Measurements from ENCODE around the gene PPP1R3A. TPM values are rescaled to one million over a fixed set of nuclear protein-coding genes. Genes with fewer than 3 reads are reported as not detected.

Gene PPP1R3A
- total RNA-seq, 4 donors from 2014 or later = 0.14 TPM; not detected in 3

DNA sequence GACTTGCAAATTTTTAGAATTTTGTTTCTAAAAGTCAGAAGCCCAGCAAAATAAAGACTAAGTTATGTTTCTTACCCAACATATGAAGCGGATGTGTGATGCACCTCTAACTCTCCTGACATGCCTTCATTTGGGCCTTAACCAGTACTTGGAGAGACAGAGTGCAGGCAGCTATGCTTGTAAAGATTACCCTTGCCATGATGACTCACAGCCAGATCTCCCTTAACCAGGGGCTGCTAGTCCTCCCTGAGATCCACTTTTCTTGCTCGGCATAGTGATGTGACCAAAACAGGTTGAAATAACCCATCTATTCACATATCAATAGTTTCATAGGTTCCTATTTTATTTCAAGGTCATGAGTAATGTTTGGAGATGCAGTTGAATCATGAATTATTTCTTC, 43.6 kb downstream of the PPP1R3A start:
- Histone ChIP-seq H3K4me3 (no peak overlapping the region), H3K27ac (no peak overlapping the region), H3K9me3 (no peaks in the 10 kb centered on the region), H3K36me3 (no peaks in the 10 kb centered on the region), H3K4me1 (no peaks in the 10 kb centered on the region), H3K27me3 (no peaks in the 10 kb centered on the region)
- no peak for DNase-seq
- intact Hi-C loops (cut with DNase I; ENCODE audit: low total_unique reads) = no loop called here
- TF ChIP-seq, protein P1, sequence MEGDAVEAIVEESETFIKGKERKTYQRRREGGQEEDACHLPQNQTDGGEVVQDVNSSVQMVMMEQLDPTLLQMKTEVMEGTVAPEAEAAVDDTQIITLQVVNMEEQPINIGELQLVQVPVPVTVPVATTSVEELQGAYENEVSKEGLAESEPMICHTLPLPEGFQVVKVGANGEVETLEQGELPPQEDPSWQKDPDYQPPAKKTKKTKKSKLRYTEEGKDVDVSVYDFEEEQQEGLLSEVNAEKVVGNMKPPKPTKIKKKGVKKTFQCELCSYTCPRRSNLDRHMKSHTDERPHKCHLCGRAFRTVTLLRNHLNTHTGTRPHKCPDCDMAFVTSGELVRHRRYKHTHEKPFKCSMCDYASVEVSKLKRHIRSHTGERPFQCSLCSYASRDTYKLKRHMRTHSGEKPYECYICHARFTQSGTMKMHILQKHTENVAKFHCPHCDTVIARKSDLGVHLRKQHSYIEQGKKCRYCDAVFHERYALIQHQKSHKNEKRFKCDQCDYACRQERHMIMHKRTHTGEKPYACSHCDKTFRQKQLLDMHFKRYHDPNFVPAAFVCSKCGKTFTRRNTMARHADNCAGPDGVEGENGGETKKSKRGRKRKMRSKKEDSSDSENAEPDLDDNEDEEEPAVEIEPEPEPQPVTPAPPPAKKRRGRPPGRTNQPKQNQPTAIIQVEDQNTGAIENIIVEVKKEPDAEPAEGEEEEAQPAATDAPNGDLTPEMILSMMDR (IDR thresholded peaks at IDR 0.05) = no peak
- no peak for TF ChIP-seq POLR2A (IDR thresholded peaks at IDR 0.05)

DNA sequence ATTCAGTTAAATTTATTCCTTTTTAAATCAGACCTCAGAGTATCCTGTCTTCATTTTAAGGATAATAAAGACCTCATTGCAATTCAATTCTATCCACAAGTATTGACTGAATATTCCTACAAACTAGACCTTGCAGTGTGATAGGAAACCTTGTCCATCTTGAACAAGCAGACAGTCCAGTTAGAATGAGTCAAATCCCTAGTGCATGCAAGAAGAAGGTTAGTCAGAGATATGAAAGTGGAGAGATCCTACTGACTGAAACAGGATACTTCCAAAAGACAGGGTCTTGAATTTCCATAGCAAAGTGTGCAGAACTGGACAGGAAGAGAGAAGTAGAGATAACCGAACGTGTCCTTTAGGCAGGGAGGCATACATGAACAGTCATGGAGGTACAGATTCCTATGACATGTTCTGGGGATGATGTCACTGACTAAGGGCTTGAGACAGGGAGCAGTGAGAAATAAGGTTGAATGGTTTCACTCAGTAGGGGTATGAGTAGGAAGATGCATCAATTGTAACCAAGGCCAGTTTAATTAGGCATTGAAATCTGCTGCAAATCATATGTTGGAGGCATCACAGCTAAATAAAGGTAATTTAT, 45.2 kb downstream of the PPP1R3A start:
- no peak for DNase-seq
- Histone ChIP-seq H3K4me3 (no peak overlapping the region), H3K36me3 (no peaks in the 10 kb centered on the region), H3K9me3 (no peaks in the 10 kb centered on the region), H3K4me1 (no peaks in the 10 kb centered on the region), H3K27me3 (no peaks in the 10 kb centered on the region), H3K27ac (no peak overlapping the region)
- intact Hi-C loops (cut with DNase I; ENCODE audit: low total_unique reads) = no loop called here
- TF ChIP-seq POLR2A (IDR thresholded peaks at IDR 0.05) = no peak
- TF ChIP-seq, protein P1 (IDR thresholded peaks at IDR 0.05) = no peak

DNA sequence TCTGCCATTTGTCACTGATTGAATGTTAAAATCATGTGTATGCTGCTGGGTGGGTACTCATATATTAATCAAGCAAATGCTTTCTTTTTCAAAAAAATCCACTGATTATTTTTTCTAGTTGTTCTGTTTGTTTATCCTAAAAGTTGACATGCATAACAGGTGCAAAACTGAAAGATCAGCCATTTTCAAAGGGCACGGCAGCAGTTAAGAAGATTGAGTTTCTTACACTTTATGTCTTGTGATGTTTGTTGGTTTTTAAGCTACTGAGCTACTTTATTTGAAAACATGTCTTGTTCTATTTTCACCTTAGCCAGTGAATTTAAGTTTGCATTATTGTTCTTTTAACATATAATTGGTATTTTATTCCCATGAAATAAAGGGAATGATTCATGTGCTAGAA, 45.8 kb downstream of the PPP1R3A start:
- no peaks in the 10 kb centered on the region for H3K4me1 ChIP-seq
- no peak overlapping the region for H3K27ac ChIP-seq
- H3K27me3 ChIP-seq = no peaks in the 10 kb centered on the region
- no peak overlapping the region for H3K4me3 ChIP-seq
- intact Hi-C loops (cut with DNase I; ENCODE audit: low total_unique reads) = no loop called here
- TF ChIP-seq, protein P1 (IDR thresholded peaks at IDR 0.05) = no peak
- TF ChIP-seq POLR2A (IDR thresholded peaks at IDR 0.05) = no peak
- no peaks in the 10 kb centered on the region for H3K9me3 ChIP-seq
- H3K36me3 ChIP-seq = no peaks in the 10 kb centered on the region
- DNase-seq = no peak

DNA sequence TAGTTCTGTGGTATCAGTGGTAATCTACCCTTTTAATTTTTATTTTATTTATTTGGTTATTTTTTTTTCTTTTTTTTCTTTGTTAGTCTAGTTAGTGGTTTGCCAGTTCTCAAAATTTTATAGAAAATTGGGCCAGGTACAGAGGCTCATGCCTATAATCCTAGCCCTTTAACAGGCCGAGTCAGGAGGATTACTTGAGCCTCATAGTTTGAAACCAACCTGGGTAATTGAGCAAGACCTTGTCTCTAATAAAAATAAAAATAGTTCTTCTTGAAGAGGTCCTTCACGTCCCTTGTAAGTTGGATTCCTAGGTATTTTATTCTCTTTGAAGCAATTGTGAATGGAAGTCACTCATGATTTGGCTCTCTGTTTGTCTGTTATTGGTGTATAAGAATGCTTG, 51.5 kb downstream of the PPP1R3A start:
- Histone ChIP-seq H3K9me3 (no peaks in the 10 kb centered on the region), H3K36me3 (no peaks in the 10 kb centered on the region), H3K4me1 (no peaks in the 10 kb centered on the region), H3K27me3 (no peaks in the 10 kb centered on the region), H3K27ac (no peak overlapping the region), H3K4me3 (no peak overlapping the region)
- intact Hi-C loops (cut with DNase I; ENCODE audit: low total_unique reads) = no loop called here
- TF ChIP-seq, protein P1 (IDR thresholded peaks at IDR 0.05) = no peak
- TF ChIP-seq POLR2A (IDR thresholded peaks at IDR 0.05) = no peak
- DNase-seq = no peak

DNA sequence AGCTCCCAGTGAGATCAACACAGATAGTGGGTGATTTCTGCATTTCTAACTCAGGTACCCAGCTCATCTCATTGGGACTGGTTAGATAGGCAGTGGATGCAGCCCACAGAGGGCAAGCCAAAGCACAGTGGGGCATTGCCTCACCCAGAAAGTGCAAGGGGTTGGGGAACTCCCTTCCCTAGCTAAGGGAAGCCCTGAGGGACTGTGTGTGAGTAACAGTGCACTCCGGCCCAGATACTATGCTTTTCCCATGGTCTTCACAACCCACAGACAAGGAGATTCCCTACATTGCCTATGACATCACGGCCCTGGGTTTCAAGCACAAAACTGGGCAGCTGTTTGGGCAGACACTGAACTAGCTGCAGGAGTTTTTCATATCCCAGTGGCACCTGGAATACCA, 62.8 kb downstream of the PPP1R3A start:
- intact Hi-C loops (cut with DNase I; ENCODE audit: low total_unique reads) = no loop called here
- no peak for DNase-seq
- Histone ChIP-seq H3K4me1 (no peaks in the 10 kb centered on the region), H3K27ac (no peak overlapping the region), H3K4me3 (no peak overlapping the region), H3K36me3 (peaks cover 0 to 3% of the 10 kb centered on the region in 2 donors), H3K9me3 (peaks cover 0 to 3% of the 10 kb centered on the region in 2 donors), H3K27me3 (no peaks in the 10 kb centered on the region)
- TF ChIP-seq, protein P1 (IDR thresholded peaks at IDR 0.05) = no peak
- TF ChIP-seq POLR2A (IDR thresholded peaks at IDR 0.05) = no peak
